HL-60 (cell line): Measurements from ENCODE around the gene IQCK.

ENCODE experiments used
- CTCF ChIP-seq: IDR thresholded peaks from one replicate; pipeline ENCODE4 v1.5.1; 2011; ENCODE audit warnings: low read length, control low read depth, inconsistent platforms; ENCODE audit not compliant: insufficient read depth
- POLR2AphosphoS5 ChIP-seq: IDR thresholded peaks from 2 replicates; pipeline ENCODE4 v1.6.1; 2012; ENCODE audit warnings: low read depth

GRCh38 chr16:19749571-19750080, 31.6 kb downstream of the IQCK start:
- no peak for TF ChIP-seq CTCF
- TF ChIP-seq POLR2AphosphoS5: no peak
